ENCODE results near the gene CCL16.

DNA sequence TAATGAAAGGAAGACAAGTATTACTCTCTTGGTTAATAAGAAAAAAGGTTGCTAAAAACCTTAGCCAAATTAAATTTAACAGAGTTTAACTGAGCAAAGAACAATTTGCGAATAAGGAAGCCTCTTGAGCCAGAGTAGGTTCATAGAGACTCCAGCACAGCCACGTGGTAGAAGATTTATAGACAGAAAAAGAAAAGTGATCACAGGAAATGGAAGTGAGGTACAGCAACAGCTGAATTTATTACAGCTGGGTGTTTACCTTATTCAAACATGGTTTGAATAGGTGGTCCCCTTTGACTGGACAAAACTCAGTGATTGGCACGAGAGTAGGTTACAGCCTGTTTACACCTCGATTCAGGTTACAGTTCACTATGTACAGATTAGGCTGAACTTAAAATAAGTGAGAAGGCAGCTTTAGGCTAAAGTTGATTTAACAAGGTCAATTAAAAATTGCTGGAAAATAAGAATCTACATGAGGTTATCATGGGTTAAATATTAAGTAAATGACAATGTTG, 23.4 kb upstream of the CCL16 start:
- TF ChIP-seq EZH2 (IDR thresholded peaks at IDR 0.05; ENCODE audit: low read depth, unreplicated experiment): no peak
- no peak for TF ChIP-seq CTCF (conservative IDR thresholded peaks at IDR 0.05; ENCODE audit: low read depth in 2 of 2)
- TF ChIP-seq EZH2phosphoT487 (IDR thresholded peaks at IDR 0.05; ENCODE audit: unreplicated experiment): no peak
- no peak for TF ChIP-seq REST (IDR thresholded peaks at IDR 0.05; ENCODE audit: unreplicated experiment)
- no peak for TF ChIP-seq POLR2AphosphoS5 (IDR thresholded peaks at IDR 0.05; ENCODE audit: low read depth)
- TF ChIP-seq, protein P1, sequence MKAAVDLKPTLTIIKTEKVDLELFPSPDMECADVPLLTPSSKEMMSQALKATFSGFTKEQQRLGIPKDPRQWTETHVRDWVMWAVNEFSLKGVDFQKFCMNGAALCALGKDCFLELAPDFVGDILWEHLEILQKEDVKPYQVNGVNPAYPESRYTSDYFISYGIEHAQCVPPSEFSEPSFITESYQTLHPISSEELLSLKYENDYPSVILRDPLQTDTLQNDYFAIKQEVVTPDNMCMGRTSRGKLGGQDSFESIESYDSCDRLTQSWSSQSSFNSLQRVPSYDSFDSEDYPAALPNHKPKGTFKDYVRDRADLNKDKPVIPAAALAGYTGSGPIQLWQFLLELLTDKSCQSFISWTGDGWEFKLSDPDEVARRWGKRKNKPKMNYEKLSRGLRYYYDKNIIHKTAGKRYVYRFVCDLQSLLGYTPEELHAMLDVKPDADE (IDR thresholded peaks at IDR 0.05): no peak
- no peak for TF ChIP-seq CREB1 (CRISPR knock-in tag; IDR thresholded peaks at IDR 0.05; ENCODE audit: low read depth)
